ENCODE data around the gene C15orf61. TPM values are rescaled to one million over a fixed set of nuclear protein-coding genes. Genes with fewer than 3 reads are reported as not detected.

C15orf61 gene
- total RNA-seq = 4.2 TPM

DNA sequence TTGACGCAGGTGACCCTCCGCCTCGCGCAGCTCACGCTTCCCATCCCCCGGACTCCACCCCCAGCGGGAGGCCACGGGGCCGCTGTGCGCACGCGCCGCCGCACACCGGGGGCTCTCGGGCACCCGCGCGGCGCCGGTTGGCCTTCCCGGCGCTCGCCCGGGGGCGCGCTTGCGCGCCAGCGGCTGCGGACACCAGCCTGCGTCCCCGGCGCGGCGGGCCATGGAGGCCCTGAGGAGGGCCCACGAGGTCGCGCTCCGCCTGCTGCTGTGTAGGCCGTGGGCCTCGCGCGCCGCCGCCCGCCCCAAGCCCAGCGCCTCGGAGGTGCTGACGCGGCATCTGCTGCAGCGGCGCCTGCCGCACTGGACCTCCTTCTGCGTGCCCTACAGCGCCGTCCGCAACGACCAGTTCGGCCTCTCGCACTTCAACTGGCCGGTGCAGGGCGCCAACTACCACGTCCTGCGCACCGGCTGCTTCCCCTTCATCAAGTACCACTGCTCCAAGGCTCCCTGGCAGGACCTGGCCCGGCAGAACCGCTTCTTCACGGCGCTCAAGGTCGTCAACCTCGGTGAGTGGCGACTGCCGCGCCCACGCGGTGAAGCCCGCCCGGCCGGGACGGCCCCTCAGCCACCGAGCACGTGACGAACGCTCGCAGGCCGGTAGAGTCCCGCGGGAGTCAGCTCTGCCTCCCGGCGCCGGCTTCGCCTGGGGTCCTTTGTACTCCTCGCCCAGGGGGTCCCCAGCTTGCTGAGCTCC, at the start of gene C15orf61:
C15orf61 (plus strand) TSS at position 103 of the 754 bp plus-strand sequence; CDS start at position 221, 118 bp downstream.
- DNase-seq (ENCODE audit: low spot score) = peak; percentile 89

DNA sequence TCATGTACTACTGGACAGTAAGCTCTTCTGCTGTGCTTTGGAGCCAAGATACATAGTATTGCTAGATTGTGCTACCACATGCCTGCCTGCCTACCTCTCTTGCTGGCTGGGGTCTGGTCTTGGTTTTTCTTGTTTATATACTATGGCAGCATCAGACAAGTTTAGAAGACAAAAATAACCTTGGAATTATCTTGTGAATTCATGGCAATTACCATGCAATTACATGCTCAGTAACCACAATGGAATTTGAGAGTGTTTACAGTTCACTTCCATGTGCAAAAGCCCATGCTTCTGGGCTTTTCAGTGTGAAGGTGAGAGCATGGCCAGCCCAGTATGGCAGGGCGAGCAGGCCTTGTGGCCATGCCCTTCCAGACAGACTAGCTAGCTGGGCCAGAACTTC, 48.0 kb upstream of the C15orf61 start:
- DNase-seq (ENCODE audit: low spot score) = no peak

DNA sequence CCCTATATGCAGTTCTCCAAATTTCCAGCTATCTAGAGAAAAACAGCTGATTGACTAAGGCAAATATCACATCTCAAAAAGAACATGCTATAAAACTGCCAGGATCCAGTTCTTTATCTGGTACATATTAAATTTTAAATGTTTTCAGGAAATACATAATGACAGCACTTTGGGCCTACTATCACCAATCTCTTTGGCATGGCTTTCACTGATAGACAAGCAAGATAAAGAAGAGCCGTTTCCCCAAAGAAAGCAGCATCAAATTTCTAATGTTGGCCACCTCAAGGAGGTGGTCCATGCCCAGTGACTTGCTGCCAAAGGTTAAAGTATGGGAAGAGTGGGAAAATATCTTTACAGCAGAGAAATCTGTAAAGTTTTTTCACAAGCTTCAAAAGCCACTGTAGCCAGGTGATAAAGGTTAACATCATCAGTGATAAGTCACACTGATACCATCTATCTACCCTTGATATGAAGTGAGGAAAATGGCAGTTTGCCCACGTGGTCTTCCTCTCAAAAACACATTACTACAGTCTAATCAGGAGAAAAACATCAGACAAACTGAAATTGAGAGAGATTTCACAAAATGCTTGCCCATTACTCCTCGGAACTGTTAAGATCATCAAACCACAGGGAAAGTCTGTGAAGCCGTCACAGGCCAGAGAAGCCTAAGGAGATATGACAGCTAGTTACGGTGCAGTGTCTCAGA, 46.4 kb upstream of the C15orf61 start:
- no peak for DNase-seq (ENCODE audit: low spot score)

DNA sequence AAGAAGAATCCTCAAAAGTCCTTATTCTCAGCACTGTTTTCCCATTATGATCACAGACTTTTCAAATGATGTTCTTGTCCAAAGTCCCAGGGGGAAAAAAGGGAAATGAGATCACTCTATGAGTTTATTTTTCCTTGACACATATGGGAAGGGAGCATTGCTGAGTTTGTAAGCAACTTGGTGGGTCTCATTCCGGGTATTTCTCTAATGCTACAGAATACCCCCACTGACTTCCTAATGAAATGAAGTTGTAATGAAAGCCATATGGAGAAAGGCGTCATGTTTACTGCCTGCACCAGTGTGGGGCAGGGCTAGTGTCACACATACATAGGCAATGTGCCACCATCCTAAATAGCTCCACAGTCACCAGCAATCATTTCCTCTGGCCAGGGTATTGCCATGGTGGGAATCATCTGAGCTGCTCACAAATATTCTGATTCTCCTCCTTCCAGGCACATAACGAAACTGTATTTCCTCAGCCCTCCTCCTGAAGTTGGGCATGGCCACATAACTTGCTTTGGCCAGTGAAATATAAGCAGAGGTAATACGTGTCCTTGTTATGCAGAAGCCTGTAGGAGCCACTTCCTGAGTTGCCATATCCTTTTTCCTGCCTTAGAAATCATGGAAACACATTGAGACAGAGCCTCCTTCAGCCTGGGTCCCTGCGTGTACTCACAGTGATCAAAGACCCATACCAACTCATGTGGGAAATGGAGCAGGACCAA, 41.0 kb upstream of the C15orf61 start:
- DNase-seq (ENCODE audit: low spot score) = no peak

DNA sequence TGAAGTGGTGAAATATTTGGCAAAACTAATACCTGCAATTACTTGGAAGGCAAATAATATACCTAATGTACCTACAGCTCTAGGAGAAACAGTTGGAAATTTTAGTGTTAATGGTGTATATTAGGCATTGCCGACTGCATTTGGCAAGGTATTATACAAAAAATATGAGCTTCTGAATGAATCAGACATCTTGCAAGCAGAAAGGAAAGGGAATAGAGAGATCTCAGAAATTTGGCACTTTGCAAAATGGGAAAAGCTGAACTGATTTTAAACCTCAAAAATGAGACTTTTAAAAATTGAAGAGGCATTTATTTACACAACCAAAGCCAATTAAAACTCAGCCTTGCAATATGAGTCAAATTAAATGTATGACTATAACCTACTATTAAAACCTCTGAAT, 40.2 kb upstream of the C15orf61 start:
- DNase-seq (ENCODE audit: low spot score) = no peak

DNA sequence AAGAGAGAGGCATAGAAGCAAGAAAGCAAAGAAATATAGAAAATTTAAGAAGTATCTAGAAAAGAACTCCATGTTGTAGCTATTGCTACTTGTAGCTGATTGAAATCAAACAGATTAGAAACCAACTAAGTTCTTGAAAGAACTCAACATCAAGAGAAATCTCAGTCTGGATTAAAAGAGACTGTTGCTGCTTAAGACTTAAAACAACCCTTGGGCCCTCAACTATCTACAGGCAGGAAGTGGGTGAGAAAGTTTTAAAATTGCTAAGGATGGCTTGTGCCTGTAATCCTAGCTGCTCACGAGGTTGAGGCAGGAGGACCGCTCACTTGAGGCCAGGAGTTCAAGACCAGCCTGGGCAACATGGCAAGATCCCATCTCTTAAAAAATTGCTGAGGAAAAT, 39.3 kb upstream of the C15orf61 start:
- DNase-seq (ENCODE audit: low spot score) = no peak

DNA sequence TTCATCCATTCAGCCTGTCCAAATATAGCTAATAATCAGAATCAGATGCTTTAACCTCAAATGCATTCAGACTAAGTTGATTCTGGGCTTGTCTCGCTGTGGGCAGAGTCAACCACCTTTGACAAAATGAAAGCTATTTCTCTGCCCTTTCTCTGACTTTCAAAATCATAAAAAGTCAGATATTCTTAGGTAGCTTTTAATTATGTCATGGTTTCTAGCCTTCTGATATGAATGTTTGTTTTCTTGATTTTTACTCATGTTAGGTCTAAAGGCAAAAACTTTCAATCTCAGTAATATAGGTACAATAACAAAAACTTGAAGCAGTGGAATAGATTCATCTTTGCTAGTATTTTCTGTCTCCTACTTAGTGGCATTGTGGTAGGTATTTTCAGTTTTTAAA, 25.3 kb upstream of the C15orf61 start:
- no peak for DNase-seq (ENCODE audit: low spot score)

DNA sequence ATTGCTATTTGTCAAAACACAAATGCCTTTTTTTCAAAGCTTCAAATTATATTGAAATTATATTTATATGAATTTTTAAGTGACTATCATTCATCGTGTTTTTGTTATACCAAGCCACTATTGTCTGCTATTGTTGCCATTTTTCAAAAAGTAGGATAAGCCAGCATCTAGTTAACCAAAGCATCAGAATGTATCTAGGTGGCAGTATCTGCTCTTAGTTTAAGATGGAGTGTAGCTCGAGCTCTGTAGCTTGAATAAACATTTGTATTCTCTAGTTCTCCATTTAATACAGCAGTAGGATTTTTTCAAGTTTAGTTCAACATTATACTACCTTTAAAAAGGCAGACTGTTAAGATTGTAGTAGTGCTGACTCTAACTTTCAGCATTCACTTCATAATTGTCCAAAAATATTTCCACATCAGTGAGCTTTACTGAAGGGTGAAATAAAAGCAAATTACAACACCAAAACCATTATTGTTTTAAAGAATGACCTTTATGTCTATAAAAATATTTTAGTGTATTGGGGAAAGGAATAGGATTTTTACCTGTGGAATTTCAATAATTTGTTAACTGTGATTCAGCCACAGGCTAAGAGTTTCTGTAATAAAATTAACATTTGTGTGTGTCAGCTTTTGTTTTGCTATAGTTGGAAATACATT, 19.6 kb upstream of the C15orf61 start:
- no peak for DNase-seq (ENCODE audit: low spot score)

DNA sequence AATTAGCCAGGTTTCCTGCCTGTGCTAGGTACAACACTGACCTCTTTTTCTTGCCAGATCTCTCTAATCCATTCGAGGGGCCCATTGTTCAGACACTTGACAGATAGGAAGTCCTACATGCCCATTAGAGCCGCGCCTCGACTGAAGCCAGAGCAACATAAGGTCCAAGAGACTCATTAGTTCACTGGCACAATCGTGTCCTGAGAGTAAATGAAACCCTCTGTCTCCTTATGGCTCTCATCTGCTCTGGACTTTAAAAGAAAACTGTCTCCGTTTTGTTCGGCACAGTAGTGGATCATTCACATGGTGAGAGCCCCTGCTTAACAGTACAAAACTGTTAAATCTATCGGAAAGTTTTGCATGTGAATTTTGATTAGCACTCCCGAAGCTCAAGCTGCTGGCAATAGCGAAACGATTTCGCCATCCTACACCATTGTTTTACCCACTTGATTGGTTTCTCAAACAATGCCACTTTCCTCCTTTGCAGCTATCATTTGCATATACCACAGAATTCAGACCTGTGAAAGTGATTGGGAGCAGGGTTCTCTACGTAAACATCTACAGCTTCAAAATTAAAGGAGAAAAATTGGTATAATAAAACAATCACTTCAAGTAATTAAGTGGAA, 19.0 kb upstream of the C15orf61 start:
- DNase-seq (ENCODE audit: low spot score) = no peak

DNA sequence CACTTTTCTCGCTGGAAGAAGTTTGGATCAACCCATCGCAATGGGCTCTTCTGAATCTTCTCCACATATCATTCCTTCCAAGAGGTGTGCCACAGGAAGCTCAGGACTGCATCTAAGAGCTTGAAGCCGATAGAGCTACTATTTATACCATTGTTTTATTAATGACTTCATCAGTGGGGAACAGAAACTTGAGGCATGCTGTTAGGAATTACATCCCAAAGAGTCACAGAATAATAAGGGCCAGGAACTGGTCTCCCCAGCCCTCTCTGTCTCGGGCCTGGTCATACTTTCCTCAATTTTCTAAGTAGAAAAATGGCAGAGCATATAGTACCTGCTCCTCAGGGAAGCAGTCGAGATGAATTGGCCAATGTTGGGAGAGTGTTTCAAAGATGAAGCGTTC, 16.9 kb upstream of the C15orf61 start:
- no peak for DNase-seq (ENCODE audit: low spot score)

DNA sequence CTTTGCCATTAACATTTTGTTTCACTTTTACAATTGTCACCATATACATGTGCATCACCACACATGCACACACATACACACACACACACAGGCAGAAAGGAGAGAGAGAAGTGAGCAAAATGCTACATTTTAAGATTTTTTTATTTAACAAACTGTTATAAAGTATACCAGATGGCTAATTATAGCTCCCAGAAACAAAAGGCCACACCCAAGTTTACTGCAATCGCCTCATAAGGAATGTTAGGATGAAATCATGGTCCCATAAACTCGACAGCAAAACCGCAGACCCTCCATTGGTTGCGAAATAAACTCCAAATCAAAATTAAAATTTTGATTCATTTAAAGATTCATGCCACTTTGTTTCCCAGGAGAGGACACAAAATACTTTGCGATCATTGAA, 16.1 kb upstream of the C15orf61 start:
- no peak for DNase-seq (ENCODE audit: low spot score)

DNA sequence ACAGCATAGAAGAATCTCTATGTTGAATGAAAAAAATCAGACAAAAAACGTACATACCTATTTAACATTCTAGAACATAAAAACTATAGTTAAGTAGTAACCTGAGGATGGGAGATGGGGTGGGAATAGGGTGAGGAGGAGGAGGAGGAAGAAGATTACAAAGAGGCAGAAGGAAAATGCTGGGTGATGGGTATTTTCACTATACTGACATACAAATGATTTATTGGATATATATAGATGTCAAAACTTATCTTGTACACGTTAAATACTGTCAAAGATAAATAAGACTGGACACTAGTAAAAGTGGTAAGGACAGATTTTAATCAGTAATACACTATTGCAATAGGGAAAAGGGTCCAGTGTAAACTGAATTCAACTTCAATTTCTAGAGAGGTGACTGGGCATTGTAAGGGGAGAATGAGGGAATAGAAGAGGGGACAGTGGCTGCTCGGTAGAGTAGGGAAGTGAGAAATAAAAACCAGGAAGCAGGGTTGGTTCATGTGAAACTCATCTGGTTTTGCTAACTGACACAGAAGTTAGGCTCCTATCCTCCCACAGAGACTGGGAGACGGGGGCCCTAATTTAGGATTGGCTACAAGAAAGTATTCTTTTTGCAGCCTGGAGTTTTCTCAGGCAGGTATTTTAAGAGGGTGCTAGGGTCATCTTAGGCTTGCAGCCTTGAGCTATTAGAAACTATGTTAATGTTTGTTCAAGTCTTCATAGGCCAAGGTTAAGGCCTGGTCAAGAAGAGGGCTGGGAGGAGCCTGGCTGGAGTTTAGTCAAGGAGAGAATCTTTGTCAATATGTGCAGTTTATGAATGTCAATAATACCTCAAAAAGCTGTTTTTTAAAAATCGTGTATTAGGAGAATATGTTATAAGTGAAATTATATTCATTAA, 15.0 kb upstream of the C15orf61 start:
- DNase-seq (ENCODE audit: low spot score) = no peak

DNA sequence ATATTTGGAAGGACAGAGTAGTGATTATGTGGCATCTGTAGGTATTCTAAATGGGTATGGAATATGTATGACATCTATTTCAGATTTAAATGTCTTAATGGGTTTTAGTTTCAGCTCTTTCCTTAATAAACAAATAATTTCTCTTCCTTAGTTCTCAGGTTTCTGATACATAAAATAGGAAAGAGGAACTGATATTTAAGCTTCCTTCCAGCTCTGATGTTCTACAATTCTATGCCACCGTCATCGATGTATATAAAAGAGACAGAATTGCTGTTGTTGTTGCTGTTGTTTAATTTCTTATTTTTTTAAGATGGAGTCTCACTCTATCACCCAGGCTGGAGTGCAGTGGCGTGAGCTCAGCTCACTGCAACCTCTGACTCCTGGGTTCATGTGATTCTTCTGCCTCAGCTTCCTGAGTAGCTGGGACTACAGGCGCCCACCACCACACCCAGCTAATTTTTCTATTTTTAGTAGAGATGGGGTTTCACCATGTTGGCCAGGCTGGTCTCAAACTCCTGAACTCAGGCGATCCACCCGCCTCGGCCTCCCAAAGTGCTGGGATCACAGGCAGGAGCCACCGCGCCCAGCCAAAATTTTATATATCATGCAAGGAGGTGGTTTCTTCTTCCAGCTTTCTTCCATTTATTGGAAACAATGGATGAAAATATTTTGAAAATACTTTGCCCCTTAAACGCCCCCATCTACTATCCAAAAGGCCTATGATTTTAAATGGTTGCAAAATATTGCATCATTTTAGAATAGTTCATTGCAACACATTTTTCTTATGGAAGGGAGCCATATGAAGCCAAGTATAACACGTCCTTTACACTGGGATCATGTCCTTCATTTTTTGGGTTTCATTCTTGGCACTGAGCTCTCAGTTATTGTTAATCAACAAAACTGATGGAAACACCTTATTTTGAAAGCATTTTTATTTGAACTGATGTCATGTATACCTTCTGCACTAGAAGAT, 13.9 kb upstream of the C15orf61 start:
- no peak for DNase-seq (ENCODE audit: low spot score)

DNA sequence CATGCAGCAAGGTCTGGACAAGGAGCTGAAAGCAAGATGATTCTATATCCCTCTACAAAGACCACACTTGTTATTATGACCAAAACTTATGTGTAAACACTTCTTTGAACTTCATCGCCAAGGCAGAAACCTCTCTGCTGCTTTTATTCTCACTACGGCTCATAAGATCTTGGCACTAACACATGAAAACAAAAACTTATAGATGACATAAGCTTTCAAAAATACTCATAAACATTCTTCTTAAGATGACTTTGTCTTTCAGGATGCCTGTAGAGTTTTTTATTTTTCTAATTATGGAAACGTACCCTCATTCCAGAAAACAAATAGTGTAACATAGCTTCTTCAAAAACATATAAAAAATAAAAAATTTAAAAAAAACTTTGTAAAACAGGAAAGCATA, 12.5 kb upstream of the C15orf61 start:
- no peak for DNase-seq (ENCODE audit: low spot score)

DNA sequence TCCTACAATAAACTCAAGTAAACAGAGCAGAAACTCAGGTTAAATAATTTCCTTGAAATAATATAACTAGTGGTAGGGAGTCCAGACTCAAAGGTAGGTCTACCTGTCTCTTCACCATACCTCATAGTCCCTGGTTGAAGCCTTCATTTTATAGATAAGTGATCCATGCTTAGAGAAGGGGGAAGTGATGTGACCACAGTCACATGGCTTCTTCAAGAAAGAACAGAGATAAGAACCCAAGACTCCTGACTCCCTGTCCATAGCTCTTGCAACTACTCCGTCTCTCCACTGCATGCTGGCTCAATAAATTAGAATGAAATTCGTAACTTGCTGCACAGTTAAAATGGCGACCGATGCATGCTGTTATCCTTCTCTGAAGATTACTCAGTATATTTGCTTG, 11.0 kb upstream of the C15orf61 start:
- no peak for DNase-seq (ENCODE audit: low spot score)

DNA sequence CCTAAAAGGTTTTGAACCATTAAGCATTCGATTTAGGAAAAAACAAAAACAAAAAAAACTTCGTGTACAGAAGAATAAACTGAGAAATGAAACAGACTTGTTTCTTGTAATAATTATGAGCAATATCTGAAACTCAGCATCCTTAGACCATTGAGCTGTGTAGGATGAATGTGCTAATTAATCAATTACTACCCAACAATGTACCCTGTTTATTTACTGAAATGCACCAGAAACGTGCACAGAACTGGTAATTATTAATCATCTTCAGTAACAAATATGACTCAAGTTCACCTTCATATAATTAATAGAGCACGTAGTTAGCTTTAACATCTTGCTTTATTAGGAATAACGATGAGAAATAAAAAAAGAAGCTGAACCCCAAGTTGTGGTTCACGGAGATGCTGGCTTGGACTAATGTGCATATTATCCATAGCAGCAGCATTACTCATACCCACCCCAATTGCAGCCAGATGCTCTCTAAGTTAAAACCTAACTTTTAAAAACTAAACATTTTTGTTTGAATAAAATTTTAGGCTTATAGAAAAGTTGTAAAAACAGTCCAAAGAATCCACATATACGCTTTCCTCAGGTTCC, 10.2 kb upstream of the C15orf61 start:
- DNase-seq (ENCODE audit: low spot score) = no peak

DNA sequence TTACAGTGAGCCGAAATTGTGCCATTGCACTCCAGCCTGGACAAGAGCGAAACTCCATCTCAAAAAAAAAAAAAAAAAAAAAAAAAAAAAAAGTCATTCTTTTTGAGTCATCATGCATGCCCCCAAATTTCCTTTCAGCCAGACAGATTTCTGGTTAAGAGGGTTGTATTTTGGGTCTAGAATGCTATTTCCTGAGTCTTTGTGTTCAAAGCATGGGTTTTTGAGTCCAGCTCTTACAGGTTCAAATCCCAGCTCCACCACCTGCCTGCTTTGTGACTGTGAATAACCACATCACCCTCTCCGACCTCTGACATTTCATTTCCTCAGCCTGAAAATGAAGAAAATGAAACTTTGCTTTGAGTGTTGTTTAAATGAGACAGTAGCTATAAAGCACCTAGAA, 9.3 kb upstream of the C15orf61 start:
- DNase-seq (ENCODE audit: low spot score) = no peak

DNA sequence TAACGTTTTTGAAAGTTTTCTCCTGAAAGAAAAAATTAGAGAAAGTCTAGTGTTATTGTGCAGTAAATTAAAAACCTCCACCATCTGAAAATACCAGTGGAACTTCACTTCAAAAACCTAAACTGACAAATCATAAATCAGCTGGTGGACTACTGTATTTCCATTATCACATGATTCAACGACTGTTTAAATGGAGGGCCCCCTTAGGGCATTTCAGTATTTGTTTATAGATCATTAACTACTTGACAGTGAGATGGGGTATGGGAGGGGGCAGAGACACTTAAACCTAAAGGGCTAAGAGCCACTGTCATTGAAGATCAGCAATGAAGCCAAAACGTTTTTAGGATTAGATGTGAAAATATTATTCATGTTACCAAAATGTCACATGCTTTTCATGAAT, 8.8 kb upstream of the C15orf61 start:
- no peak for DNase-seq (ENCODE audit: low spot score)

Measured in ureter (tissue), 1 donor.